ENCODE data around the gene ANKRD11.

The ANKRD11 gene

GRCh38 chr16:89476811-89477261 is 13.5 kb downstream of the ANKRD11 start:
- H3K23ac ChIP-seq (ENCODE audit: low read length in 2 of 2) = no peak overlapping the region
- H3K4me2 ChIP-seq (ENCODE audit: low read length, poor library complexity, severe bottlenecking) = no peak overlapping the region
- peaks cover 3% of the 10 kb centered on the region for H3K79me1 ChIP-seq (replicated peaks; ENCODE audit: low read length, poor library complexity, severe bottlenecking)
- H3K9ac ChIP-seq (ENCODE audit: low read length) = no peak overlapping the region
- no peak overlapping the region for H2BK12ac ChIP-seq (ENCODE audit: low read length in 2 of 2)
- no peaks in the 10 kb centered on the region for H3K9me3 ChIP-seq (ENCODE audit: control insufficient read depth, low read length)
- no peak overlapping the region for H2BK120ac ChIP-seq (ENCODE audit: low read depth, low read length)
- no peak overlapping the region for H3K14ac ChIP-seq (ENCODE audit: low read length in 2 of 2)
- H3K4ac ChIP-seq (ENCODE audit: low read depth in 1 of 2, low read length in 2 of 2) = no peak overlapping the region
- peaks cover 0 to 3% of the 10 kb centered on the region in 2 experiments for H3K36me3 ChIP-seq (ENCODE audit: control insufficient read depth in 1 of 2, insufficient read depth in 2 of 2, low read depth in 1 of 2, low read length in 2 of 2)
- H2AK5ac ChIP-seq (ENCODE audit: low read length, severe bottlenecking) = peak overlapping the region; percentile 7
- H3K27me3 ChIP-seq (ENCODE audit: control insufficient read depth in 1 of 2, insufficient read depth in 1 of 2, low read length in 2 of 2) = no peaks in the 10 kb centered on the region
- H3K4me3 ChIP-seq (ENCODE audit: insufficient read depth in 1 of 2, low read depth in 1 of 2, low read length in 2 of 2) = no peak overlapping the region
- no peak overlapping the region for H3K27ac ChIP-seq (ENCODE audit: low read length, poor library complexity, severe bottlenecking)
- 99% methylated on average over 9 of the region's 10 CpGs for WGBS
- no peak overlapping the region for H2AFZ ChIP-seq (ENCODE audit: low read depth, low read length)
- H4K8ac ChIP-seq (ENCODE audit: low read length) = no peak overlapping the region
- H2BK15ac ChIP-seq (ENCODE audit: low read depth, poor library complexity, severe bottlenecking) = no peak overlapping the region
- no peak overlapping the region for H3K18ac ChIP-seq (ENCODE audit: low read depth in 1 of 2, low read length in 2 of 2)
- H2BK5ac ChIP-seq (ENCODE audit: low read depth, low read length, poor library complexity, severe bottlenecking) = no peak overlapping the region
- DNase-seq = no peak
- no peak overlapping the region for H4K91ac ChIP-seq (ENCODE audit: low read length)
- peaks cover 29% of the 10 kb centered on the region for H3K4me1 ChIP-seq (ENCODE audit: control insufficient read depth, insufficient read depth, low read depth, low read length)

GRCh38 chr16:89476379-89476778 is 14.0 kb downstream of the ANKRD11 start:
- Histone ChIP-seq H3K23ac (ENCODE audit: low read length in 2 of 2) (peak overlapping the region in 1 of 2 experiments; percentile 95), H3K9ac (ENCODE audit: low read length) (no peak overlapping the region), H2AK5ac (ENCODE audit: low read length, severe bottlenecking) (no peak overlapping the region), H3K27me3 (ENCODE audit: control insufficient read depth in 1 of 2, insufficient read depth in 1 of 2, low read length in 2 of 2) (no peaks in the 10 kb centered on the region), H3K27ac (ENCODE audit: low read length, poor library complexity, severe bottlenecking) (no peak overlapping the region), H3K36me3 (ENCODE audit: control insufficient read depth in 1 of 2, insufficient read depth in 2 of 2, low read depth in 1 of 2, low read length in 2 of 2) (peaks cover 0 to 3% of the 10 kb centered on the region in 2 experiments), H3K4me3 (ENCODE audit: insufficient read depth in 1 of 2, low read depth in 1 of 2, low read length in 2 of 2) (no peak overlapping the region), H2AFZ (ENCODE audit: low read depth, low read length) (no peak overlapping the region), H3K9me3 (ENCODE audit: control insufficient read depth, low read length) (no peaks in the 10 kb centered on the region), H3K14ac (ENCODE audit: low read length in 2 of 2) (no peak overlapping the region), H3K4me2 (ENCODE audit: low read length, poor library complexity, severe bottlenecking) (no peak overlapping the region), H2BK15ac (ENCODE audit: low read depth, poor library complexity, severe bottlenecking) (no peak overlapping the region), H2BK12ac (ENCODE audit: low read length in 2 of 2) (no peak overlapping the region), H2BK5ac (ENCODE audit: low read depth, low read length, poor library complexity, severe bottlenecking) (no peak overlapping the region), H4K91ac (ENCODE audit: low read length) (no peak overlapping the region), H4K8ac (ENCODE audit: low read length) (no peak overlapping the region), H3K79me1 (replicated peaks; ENCODE audit: low read length, poor library complexity, severe bottlenecking) (peaks cover 3% of the 10 kb centered on the region), H3K4ac (ENCODE audit: low read depth in 1 of 2, low read length in 2 of 2) (no peak overlapping the region), H2BK120ac (ENCODE audit: low read depth, low read length) (no peak overlapping the region), H3K18ac (ENCODE audit: low read depth in 1 of 2, low read length in 2 of 2) (no peak overlapping the region), H3K4me1 (ENCODE audit: control insufficient read depth, insufficient read depth, low read depth, low read length) (peaks cover 32% of the 10 kb centered on the region)
- no peak for DNase-seq
- 93% methylated on average over 5 of the region's 5 CpGs for WGBS

GRCh38 chr16:89475144-89475543 is 15.2 kb downstream of the ANKRD11 start:
- Histone ChIP-seq H3K79me1 (replicated peaks; ENCODE audit: low read length, poor library complexity, severe bottlenecking) (no peaks in the 10 kb centered on the region), H2BK5ac (ENCODE audit: low read depth, low read length, poor library complexity, severe bottlenecking) (no peak overlapping the region), H4K8ac (ENCODE audit: low read length) (no peak overlapping the region), H2BK12ac (ENCODE audit: low read length in 2 of 2) (no peak overlapping the region), H3K36me3 (ENCODE audit: control insufficient read depth in 1 of 2, insufficient read depth in 2 of 2, low read depth in 1 of 2, low read length in 2 of 2) (no peaks in the 10 kb centered on the region), H3K4me1 (ENCODE audit: control insufficient read depth, insufficient read depth, low read depth, low read length) (peaks cover 36% of the 10 kb centered on the region), H3K4me2 (ENCODE audit: low read length, poor library complexity, severe bottlenecking) (no peak overlapping the region), H2AFZ (ENCODE audit: low read depth, low read length) (no peak overlapping the region), H3K4ac (ENCODE audit: low read depth in 1 of 2, low read length in 2 of 2) (no peak overlapping the region), H3K9me3 (ENCODE audit: control insufficient read depth, low read length) (no peaks in the 10 kb centered on the region), H4K91ac (ENCODE audit: low read length) (no peak overlapping the region), H3K4me3 (ENCODE audit: insufficient read depth in 1 of 2, low read depth in 1 of 2, low read length in 2 of 2) (no peak overlapping the region), H2BK15ac (ENCODE audit: low read depth, poor library complexity, severe bottlenecking) (no peak overlapping the region), H3K9ac (ENCODE audit: low read length) (no peak overlapping the region), H2BK120ac (ENCODE audit: low read depth, low read length) (no peak overlapping the region), H3K27ac (ENCODE audit: low read length, poor library complexity, severe bottlenecking) (no peak overlapping the region), H3K23ac (ENCODE audit: low read length in 2 of 2) (no peak overlapping the region), H3K18ac (ENCODE audit: low read depth in 1 of 2, low read length in 2 of 2) (no peak overlapping the region), H3K27me3 (ENCODE audit: control insufficient read depth in 1 of 2, insufficient read depth in 1 of 2, low read length in 2 of 2) (no peaks in the 10 kb centered on the region), H3K14ac (ENCODE audit: low read length in 2 of 2) (no peak overlapping the region), H2AK5ac (ENCODE audit: low read length, severe bottlenecking) (no peak overlapping the region)
- DNase-seq = no peak
- 84% methylated on average over 3 of the region's 5 CpGs for WGBS

DNA sequence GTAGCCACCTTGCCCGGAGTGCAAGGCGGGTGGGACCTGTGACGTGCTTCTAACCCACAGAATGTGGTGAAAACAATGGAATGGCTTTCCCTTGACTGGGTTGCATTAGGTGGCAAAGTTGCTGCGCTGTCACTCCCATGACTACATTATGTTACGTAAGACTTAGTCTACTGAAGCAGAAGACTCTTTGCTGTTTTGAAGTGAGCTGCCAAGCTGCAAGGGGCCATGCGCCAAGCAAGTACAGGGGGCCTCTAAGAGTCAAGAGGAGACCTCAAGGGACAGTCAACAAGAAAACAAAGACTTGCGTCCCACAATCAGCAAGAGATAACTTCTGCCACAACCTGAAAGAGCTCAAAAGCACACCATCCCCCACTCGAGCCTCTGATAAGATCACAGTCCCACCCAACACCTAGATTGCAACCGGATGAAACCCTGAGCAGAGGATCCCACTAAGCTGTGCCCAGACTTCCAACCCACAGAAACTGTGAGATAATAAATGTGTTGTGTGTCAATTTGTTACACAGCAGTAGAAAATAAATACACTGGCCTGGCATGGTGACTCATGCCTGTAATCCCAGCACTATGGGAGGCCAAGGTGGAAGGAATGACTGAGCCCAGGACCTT is 16.5 kb downstream of the ANKRD11 start:
- no peak overlapping the region for H4K91ac ChIP-seq (ENCODE audit: low read length)
- no peaks in the 10 kb centered on the region for H3K79me1 ChIP-seq (replicated peaks; ENCODE audit: low read length, poor library complexity, severe bottlenecking)
- H3K9ac ChIP-seq (ENCODE audit: low read length) = no peak overlapping the region
- no peak overlapping the region for H3K23ac ChIP-seq (ENCODE audit: low read length in 2 of 2)
- WGBS = 69% methylated on average over 9 of the region's 9 CpGs
- no peak overlapping the region for H2BK12ac ChIP-seq (ENCODE audit: low read length in 2 of 2)
- peak; percentile 69 for DNase-seq
- no peaks in the 10 kb centered on the region for H3K27me3 ChIP-seq (ENCODE audit: control insufficient read depth in 1 of 2, insufficient read depth in 1 of 2, low read length in 2 of 2)
- peaks cover 32% of the 10 kb centered on the region for H3K4me1 ChIP-seq (ENCODE audit: control insufficient read depth, insufficient read depth, low read depth, low read length)
- H2AK5ac ChIP-seq (ENCODE audit: low read length, severe bottlenecking) = no peak overlapping the region
- H2BK120ac ChIP-seq (ENCODE audit: low read depth, low read length) = no peak overlapping the region
- H3K18ac ChIP-seq (ENCODE audit: low read depth in 1 of 2, low read length in 2 of 2) = no peak overlapping the region
- H3K9me3 ChIP-seq (ENCODE audit: control insufficient read depth, low read length) = no peaks in the 10 kb centered on the region
- H3K4ac ChIP-seq (ENCODE audit: low read depth in 1 of 2, low read length in 2 of 2) = no peak overlapping the region
- no peak overlapping the region for H3K27ac ChIP-seq (ENCODE audit: low read length, poor library complexity, severe bottlenecking)
- H3K14ac ChIP-seq (ENCODE audit: low read length in 2 of 2) = no peak overlapping the region
- H3K4me3 ChIP-seq (ENCODE audit: insufficient read depth in 1 of 2, low read depth in 1 of 2, low read length in 2 of 2) = no peak overlapping the region
- H4K8ac ChIP-seq (ENCODE audit: low read length) = no peak overlapping the region
- H2BK5ac ChIP-seq (ENCODE audit: low read depth, low read length, poor library complexity, severe bottlenecking) = no peak overlapping the region
- no peak overlapping the region for H2AFZ ChIP-seq (ENCODE audit: low read depth, low read length)
- no peak overlapping the region for H3K4me2 ChIP-seq (ENCODE audit: low read length, poor library complexity, severe bottlenecking)
- no peak overlapping the region for H2BK15ac ChIP-seq (ENCODE audit: low read depth, poor library complexity, severe bottlenecking)
- H3K36me3 ChIP-seq (ENCODE audit: control insufficient read depth in 1 of 2, insufficient read depth in 2 of 2, low read depth in 1 of 2, low read length in 2 of 2) = peaks cover 0 to 3% of the 10 kb centered on the region in 2 experiments

Measured in mesenchymal stem cell (in vitro differentiated cells and primary cell).